ENCODE measurements around the gene MAP4.

Gene MAP4

DNA sequence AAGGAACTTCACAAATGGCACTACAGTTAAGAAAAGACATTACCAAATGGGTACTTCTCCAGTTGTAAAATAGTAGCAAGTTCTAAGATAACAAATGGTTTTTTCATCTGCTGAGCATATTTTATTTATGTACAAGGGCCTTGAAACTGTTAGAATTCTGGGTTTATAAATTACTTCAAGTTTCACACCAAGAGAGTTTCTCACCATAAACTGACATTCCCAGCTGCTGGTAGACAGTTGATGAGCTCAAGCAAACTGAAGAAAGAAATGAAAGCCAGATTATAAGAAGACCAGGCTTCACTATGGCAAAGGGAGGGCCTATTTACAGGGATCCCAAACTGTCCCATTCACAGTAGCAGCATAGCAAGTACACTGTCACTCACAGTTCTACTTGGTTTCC lies 113.5 kb downstream of the MAP4 start:
- Histone ChIP-seq H3K79me2 (ENCODE audit: insufficient read depth, low read length) (no peaks in the 10 kb centered on the region), H3K9me2 (replicated peaks; ENCODE audit: low read depth, low read length) (no peaks in the 10 kb centered on the region), H3K36me3 (ENCODE audit: insufficient read depth, low read length) (no peaks in the 10 kb centered on the region), H3K9me3 (ENCODE audit: insufficient read depth, low read depth, low read length) (no peaks in the 10 kb centered on the region), H3K27me3 (ENCODE audit: insufficient read depth, low read length, poor library complexity, severe bottlenecking) (no peaks in the 10 kb centered on the region), H3K4me3 (ENCODE audit: low read length, poor library complexity, severe bottlenecking) (no peak overlapping the region), H3K9ac (ENCODE audit: low read depth, low read length, poor library complexity, severe bottlenecking) (no peak overlapping the region), H4K20me1 (ENCODE audit: insufficient read depth, low read length, poor library complexity, severe bottlenecking) (no peaks in the 10 kb centered on the region), H3K4me2 (ENCODE audit: low read depth, low read length, poor library complexity, severe bottlenecking) (no peak overlapping the region), H3F3A (ENCODE audit: low read depth) (no peaks in the 10 kb centered on the region), H3K4me1 (ENCODE audit: insufficient read depth, low read length, poor library complexity, severe bottlenecking) (no peaks in the 10 kb centered on the region), H2AFZ (ENCODE audit: low read length) (no peak overlapping the region)
- TF ChIP-seq CTCF (conservative IDR thresholded peaks at IDR 0.05; ENCODE audit: low read length) (no peak), EZH2phosphoT487 (IDR thresholded peaks at IDR 0.05; ENCODE audit: borderline replicate concordance) (no peak)

DNA sequence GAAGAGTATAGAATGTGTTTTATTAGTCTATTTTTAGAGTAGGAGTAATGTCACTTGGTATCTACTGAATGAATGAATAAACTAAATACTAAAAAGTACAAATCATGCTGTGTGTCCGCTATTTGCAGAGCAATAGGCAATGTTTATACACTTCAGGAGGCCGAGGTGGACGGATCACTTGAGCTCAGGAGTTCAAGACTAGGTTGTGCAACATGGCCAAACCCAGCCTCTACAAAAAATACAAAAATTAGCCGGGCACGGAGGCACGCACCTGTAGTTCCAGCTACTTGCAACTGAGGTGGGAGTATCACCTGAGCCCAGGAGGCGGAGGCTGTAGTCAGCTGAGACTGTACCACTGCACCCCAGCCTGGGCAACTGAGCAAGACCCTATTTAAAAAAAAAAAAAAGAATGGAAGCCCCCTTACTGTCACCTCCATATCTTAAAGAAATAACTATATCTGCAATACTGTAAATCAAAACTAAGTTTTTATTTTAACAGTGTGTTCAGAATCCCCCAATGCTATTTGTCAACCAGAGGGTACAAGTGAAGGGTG lies 114.9 kb downstream of the MAP4 start:
- TF ChIP-seq EZH2phosphoT487 (IDR thresholded peaks at IDR 0.05; ENCODE audit: borderline replicate concordance) (no peak), CTCF (conservative IDR thresholded peaks at IDR 0.05; ENCODE audit: low read length) (no peak)
- no peaks in the 10 kb centered on the region for H3K79me2 ChIP-seq (ENCODE audit: insufficient read depth, low read length)
- no peaks in the 10 kb centered on the region for H4K20me1 ChIP-seq (ENCODE audit: insufficient read depth, low read length, poor library complexity, severe bottlenecking)
- H3F3A ChIP-seq (ENCODE audit: low read depth), result no peaks in the 10 kb centered on the region
- no peak overlapping the region for H3K4me3 ChIP-seq (ENCODE audit: low read length, poor library complexity, severe bottlenecking)
- H3K9me2 ChIP-seq (replicated peaks; ENCODE audit: low read depth, low read length), result no peaks in the 10 kb centered on the region
- no peak overlapping the region for H2AFZ ChIP-seq (ENCODE audit: low read length)
- no peaks in the 10 kb centered on the region for H3K36me3 ChIP-seq (ENCODE audit: insufficient read depth, low read length)
- H3K9ac ChIP-seq (ENCODE audit: low read depth, low read length, poor library complexity, severe bottlenecking), result no peak overlapping the region
- no peaks in the 10 kb centered on the region for H3K27me3 ChIP-seq (ENCODE audit: insufficient read depth, low read length, poor library complexity, severe bottlenecking)
- no peak overlapping the region for H3K4me2 ChIP-seq (ENCODE audit: low read depth, low read length, poor library complexity, severe bottlenecking)
- no peaks in the 10 kb centered on the region for H3K9me3 ChIP-seq (ENCODE audit: insufficient read depth, low read depth, low read length)
- H3K4me1 ChIP-seq (ENCODE audit: insufficient read depth, low read length, poor library complexity, severe bottlenecking), result no peaks in the 10 kb centered on the region

- H3K9me3 ChIP-seq (ENCODE audit: insufficient read depth, low read depth, low read length), result no peaks in the 10 kb centered on the region
- H3F3A ChIP-seq (ENCODE audit: low read depth), result no peaks in the 10 kb centered on the region
- H3K9ac ChIP-seq (ENCODE audit: low read depth, low read length, poor library complexity, severe bottlenecking), result no peak overlapping the region
- H2AFZ ChIP-seq (ENCODE audit: low read length), result no peak overlapping the region
- H3K27me3 ChIP-seq (ENCODE audit: insufficient read depth, low read length, poor library complexity, severe bottlenecking), result no peaks in the 10 kb centered on the region
- H3K36me3 ChIP-seq (ENCODE audit: insufficient read depth, low read length), result no peaks in the 10 kb centered on the region
- no peak overlapping the region for H3K4me2 ChIP-seq (ENCODE audit: low read depth, low read length, poor library complexity, severe bottlenecking)
- no peaks in the 10 kb centered on the region for H3K79me2 ChIP-seq (ENCODE audit: insufficient read depth, low read length)
- H4K20me1 ChIP-seq (ENCODE audit: insufficient read depth, low read length, poor library complexity, severe bottlenecking), result no peaks in the 10 kb centered on the region
- no peak overlapping the region for H3K4me3 ChIP-seq (ENCODE audit: low read length, poor library complexity, severe bottlenecking)
- H3K9me2 ChIP-seq (replicated peaks; ENCODE audit: low read depth, low read length), result no peaks in the 10 kb centered on the region
- TF ChIP-seq CTCF (conservative IDR thresholded peaks at IDR 0.05; ENCODE audit: low read length) (no peak), EZH2phosphoT487 (IDR thresholded peaks at IDR 0.05; ENCODE audit: borderline replicate concordance) (no peak)
- H3K4me1 ChIP-seq (ENCODE audit: insufficient read depth, low read length, poor library complexity, severe bottlenecking), result no peaks in the 10 kb centered on the region
Observed at GRCh38 chr3:47899495-47900108, 116.6 kb downstream of the MAP4 start.

Measured in Loucy (cell line).